Lower lobe of right lung (tissue), 2 donors: ENCODE results near the gene TPGS1. TPM values are rescaled to one million over a fixed set of nuclear protein-coding genes. Genes with fewer than 3 reads are reported as not detected.

Experiments used
- ATAC-seq, 2 donors: fragments of 200-7000 bp; cut with Tn5 transposase; one replicate each; pipeline ENCODE4 v1.9.1; 2020 to 2022; ENCODE audit warnings: mild to moderate bottlenecking in 2 of 2, moderate library complexity in 2 of 2
- DNase-seq: peaks from one replicate; pipeline ENCODE4 v3.0.0-alpha.2; 2020
- H3K27ac ChIP-seq: fragments of 200-600 bp; one replicate; pipeline ENCODE4 v1.8.0; 2022
- H3K27me3 ChIP-seq: fragments of 200-600 bp; one replicate; pipeline ENCODE4 v1.8.0; 2022; ENCODE audit warnings: low read depth
- H3K36me3 ChIP-seq: fragments of 200-600 bp; one replicate; pipeline ENCODE4 v1.8.0; 2022; ENCODE audit warnings: mild to moderate bottlenecking
- H3K4me1 ChIP-seq: fragments of 200-600 bp; one replicate; pipeline ENCODE4 v1.8.0; 2022
- H3K4me3 ChIP-seq: fragments of 200-600 bp; one replicate; pipeline ENCODE4 v1.8.0; 2022; ENCODE audit warnings: mild to moderate bottlenecking
- H3K9me3 ChIP-seq: fragments of 200-600 bp; one replicate; pipeline ENCODE4 v1.8.0; 2022
- CTCF ChIP-seq: fragments of 200-600 bp; IDR thresholded peaks from one replicate; pipeline ENCODE4 v1.8.0; 2022; ENCODE audit warnings: antibody characterized with exemption, mild to moderate bottlenecking
- intact Hi-C: fragments of 100-400 bp; cut with DNase I; formaldehyde crosslinking; loops from one replicate; pipeline ENCODE4 v1.11.0; 2022
- total RNA-seq: library from RNA; stranded (reverse); fragmentation: NEBNext Ultra II Directional; extraction: Animal tissue kit (Norgen Biotek cat#: 25700); gene quantifications from one replicate; pipeline ENCODE4 v1.2.1, GENCODE V29; 2021
- donor health status: DM: no; HTN: yes; CAD: no; lungs with severe emphysema.

Gene TPGS1
- total RNA-seq, 1 donor from 2014 or later = 18.8 TPM

GRCh38 chr19:541699-542098 is 34.4 kb downstream of the TPGS1 start:
- Histone ChIP-seq H3K4me3 (no peak overlapping the region), H3K36me3 (peaks cover 48% of the 10 kb centered on the region), H3K4me1 (no peaks in the 10 kb centered on the region), H3K9me3 (no peaks in the 10 kb centered on the region), H3K27me3 (no peaks in the 10 kb centered on the region), H3K27ac (no peak overlapping the region)
- DNase-seq (no peak), ATAC-seq (no peak)
- TF ChIP-seq CTCF = no peak
- intact Hi-C loops = no loop called here

- Histone ChIP-seq H3K27ac (no peak overlapping the region), H3K4me1 (no peaks in the 10 kb centered on the region), H3K27me3 (no peaks in the 10 kb centered on the region), H3K9me3 (no peaks in the 10 kb centered on the region), H3K36me3 (peaks cover 42% of the 10 kb centered on the region), H3K4me3 (no peak overlapping the region)
- no peak for ATAC-seq
- TF ChIP-seq CTCF = no peak
- intact Hi-C loops = no loop called here
- no peak for DNase-seq
Measured at GRCh38 chr19:542173-542866, 35.0 kb downstream of the TPGS1 start.

- intact Hi-C loops = no loop called here
- no peak within 1 kb of the TSS for H3K27ac ChIP-seq
- no peak within 1 kb of the TSS for H3K4me3 ChIP-seq
- H3K9me3 ChIP-seq = no peaks in the 10 kb centered on the region
- DNase-seq (no peak), ATAC-seq (peak; percentile 59 to 63)
- H3K4me1 ChIP-seq = no peaks in the 10 kb centered on the region
- no peaks in the 10 kb centered on the region for H3K27me3 ChIP-seq
- peaks cover 25% of the 10 kb centered on the region for H3K36me3 ChIP-seq
- TF ChIP-seq CTCF = no peak
Measured at GRCh38 chr19:543910-544608, 36.8 kb downstream of the TPGS1 start, which contains the start of gene GZMM. Gene GZMM (plus strand): TSS chr19:544053. CDS start chr19:544072, 19 bp downstream.

- Histone ChIP-seq H3K4me3 (no peak overlapping the region), H3K36me3 (peaks cover 8% of the 10 kb centered on the region), H3K27ac (no peak overlapping the region), H3K27me3 (no peaks in the 10 kb centered on the region), H3K9me3 (no peaks in the 10 kb centered on the region), H3K4me1 (no peaks in the 10 kb centered on the region)
- DNase-seq = no peak
- intact Hi-C loops = no loop called here
- peak in 1 of 2 donors; percentile 12 for ATAC-seq
- TF ChIP-seq CTCF = no peak
Measured at GRCh38 chr19:547117-547516, 39.8 kb downstream of the TPGS1 start.

- Histone ChIP-seq H3K27ac (no peak overlapping the region), H3K36me3 (no peaks in the 10 kb centered on the region), H3K27me3 (no peaks in the 10 kb centered on the region), H3K4me3 (no peak overlapping the region), H3K9me3 (no peaks in the 10 kb centered on the region), H3K4me1 (no peaks in the 10 kb centered on the region)
- no peak for TF ChIP-seq CTCF
- ATAC-seq = no peak
- no peak for DNase-seq
- intact Hi-C loops = no loop called here
Measured at GRCh38 chr19:547836-548720, 40.8 kb downstream of the TPGS1 start.
